GM19455 (cell line): ENCODE data around the gene TAF1B.

Source experiments
- ATAC-seq: cut with Tn5 transposase; IDR thresholded peaks from one replicate; pipeline ENCODE4 v1.9.1; 2021; ENCODE audit not compliant: unreplicated experiment

Gene TAF1B

GRCh38 chr2:9807555-9808305 lies 35.5 kb upstream of the TAF1B start:
- no peak for ATAC-seq

GRCh38 chr2:9808334-9809063 lies 34.8 kb upstream of the TAF1B start:
- no peak for ATAC-seq

- ATAC-seq: no peak
Measured at GRCh38 chr2:9809064-9809356, 34.3 kb upstream of the TAF1B start.

GRCh38 chr2:9809448-9810088 lies 33.7 kb upstream of the TAF1B start:
- no peak for ATAC-seq

GRCh38 chr2:9811216-9811615 lies 32.1 kb upstream of the TAF1B start:
- ATAC-seq: no peak

- ATAC-seq: no peak
Measured at GRCh38 chr2:9811679-9812511, 31.4 kb upstream of the TAF1B start.

GRCh38 chr2:9812945-9813311 lies 30.3 kb upstream of the TAF1B start:
- ATAC-seq: no peak

GRCh38 chr2:9813312-9814128 lies 29.8 kb upstream of the TAF1B start:
- no peak for ATAC-seq

GRCh38 chr2:9814129-9814868 lies 29.0 kb upstream of the TAF1B start:
- ATAC-seq: no peak

- no peak for ATAC-seq
Measured at GRCh38 chr2:9815076-9815475, 28.2 kb upstream of the TAF1B start.

- ATAC-seq: no peak
Measured at GRCh38 chr2:9815844-9816279, 27.4 kb upstream of the TAF1B start.

- ATAC-seq: no peak
Measured at GRCh38 chr2:9818097-9818496, 25.2 kb upstream of the TAF1B start.

GRCh38 chr2:9819551-9819950 lies 23.7 kb upstream of the TAF1B start:
- ATAC-seq: no peak

- ATAC-seq: no peak
Measured at GRCh38 chr2:9820020-9820973, 23.0 kb upstream of the TAF1B start.

- ATAC-seq: no peak
Measured at GRCh38 chr2:9821805-9822445, 21.3 kb upstream of the TAF1B start.

GRCh38 chr2:9824441-9824840 lies 18.8 kb upstream of the TAF1B start:
- no peak for ATAC-seq

- ATAC-seq: no peak
Measured at GRCh38 chr2:9824956-9825720, 18.1 kb upstream of the TAF1B start.

- no peak for ATAC-seq
Measured at GRCh38 chr2:9826208-9826607, 17.1 kb upstream of the TAF1B start.
